Calu3 (cell line): ENCODE data around the gene EQTN. TPM values are rescaled to one million over a fixed set of nuclear protein-coding genes. Genes with fewer than 3 reads are reported as not detected.

Experiments
- BruUV-seq: library from RNA; stranded (reverse); fragments of 400-500 nt; replicated peaks from 2 replicates; lab custom pipeline; 2021; lab: Mats Ljungman, UMichigan
- CTCF ChIA-PET: fragments of 300-600 bp; sonication (Branson Sonifier 250); formaldehyde crosslinking; loops from one replicate; lab custom pipeline; 2022; ENCODE audit warnings: antibody characterized with exemption; lab: Charles Lee
- DNase-seq: peaks from one replicate; pipeline ENCODE4 v3.0.0; 2022
- H3K27ac Mint-ChIP-seq: one replicate; pipeline ENCODE4 v1.8.0; 2022; ENCODE audit warnings: mixed read lengths; ENCODE audit not compliant: unreplicated experiment
- H3K27me3 Mint-ChIP-seq: one replicate; pipeline ENCODE4 v1.8.0; 2022; ENCODE audit warnings: mixed read lengths; ENCODE audit not compliant: unreplicated experiment
- H3K36me3 Mint-ChIP-seq: one replicate; pipeline ENCODE4 v1.8.0; 2022; ENCODE audit warnings: mild to moderate bottlenecking, moderate library complexity, mixed read lengths; ENCODE audit not compliant: insufficient read depth, unreplicated experiment
- H3K4me1 Mint-ChIP-seq: one replicate; pipeline ENCODE4 v1.8.0; 2022; ENCODE audit warnings: mild to moderate bottlenecking, low read depth, mixed read lengths; ENCODE audit not compliant: unreplicated experiment
- H3K4me3 Mint-ChIP-seq: one replicate; pipeline ENCODE4 v1.8.0; 2022; ENCODE audit warnings: mild to moderate bottlenecking, low read depth, moderate library complexity, mixed read lengths; ENCODE audit not compliant: unreplicated experiment
- H3K9me3 Mint-ChIP-seq: one replicate; pipeline ENCODE4 v1.8.0; 2022; ENCODE audit warnings: low read depth, mixed read lengths; ENCODE audit not compliant: unreplicated experiment
- CTCF ChIP-seq: fragments of 200-600 bp; IDR thresholded peaks from one replicate; pipeline ENCODE4 v1.8.0; 2022; ENCODE audit warnings: antibody characterized with exemption; ENCODE audit not compliant: unreplicated experiment
- intact Hi-C: fragments of 100-400 bp; cut with micrococcal nuclease; formaldehyde crosslinking; loops from one replicate; pipeline ENCODE4 v1.10.0; 2022; ENCODE audit not compliant: unreplicated experiment
- total RNA-seq: library from RNA; stranded (reverse); gene quantifications from 2 replicates; pipeline ENCODE4 v1.2.3, GENCODE V29; 2022

Gene EQTN
- total RNA-seq, 1 experiment from 2014 or later = not detected

GRCh38 chr9:27337236-27337635 is 40.3 kb upstream of the EQTN start:
- Mint-ChIP-seq H3K36me3 (no peaks in the 10 kb centered on the region), H3K27ac (no peak overlapping the region), H3K9me3 (no peaks in the 10 kb centered on the region), H3K4me3 (no peak overlapping the region), H3K27me3 (no peaks in the 10 kb centered on the region), H3K4me1 (peaks cover 25% of the 10 kb centered on the region)
- no peak for TF ChIP-seq CTCF
- no TSS peak for BruUV-seq
- CTCF ChIA-PET = no interaction called here
- no peak for DNase-seq
- intact Hi-C loops = loop anchor here (5.0 kb wide), 1 partner anchor 35 kb away; no protein-coding TSS in a partner anchor

- Mint-ChIP-seq H3K9me3 (no peaks in the 10 kb centered on the region), H3K4me3 (no peak overlapping the region), H3K27me3 (no peaks in the 10 kb centered on the region), H3K27ac (no peak overlapping the region), H3K4me1 (peaks cover 25% of the 10 kb centered on the region), H3K36me3 (no peaks in the 10 kb centered on the region)
- intact Hi-C loops = loop anchor here (5.0 kb wide), 1 partner anchor 35 kb away; no protein-coding TSS in a partner anchor
- CTCF ChIA-PET = no interaction called here
- BruUV-seq = no TSS peak
- TF ChIP-seq CTCF = no peak
- no peak for DNase-seq
Observed at GRCh38 chr9:27336829-27337228, 39.9 kb upstream of the EQTN start.

- no peak for TF ChIP-seq CTCF
- CTCF ChIA-PET = no interaction called here
- DNase-seq = no peak
- no peak overlapping the region for H3K27ac Mint-ChIP-seq
- H3K9me3 Mint-ChIP-seq = no peaks in the 10 kb centered on the region
- no peaks in the 10 kb centered on the region for H3K27me3 Mint-ChIP-seq
- BruUV-seq = no TSS peak
- intact Hi-C loops = loop anchor here (5.0 kb wide), 1 partner anchor 36 kb away; no protein-coding TSS in a partner anchor
- no peak overlapping the region for H3K4me3 Mint-ChIP-seq
- H3K36me3 Mint-ChIP-seq = no peaks in the 10 kb centered on the region
- peaks cover 25% of the 10 kb centered on the region for H3K4me1 Mint-ChIP-seq
Observed at GRCh38 chr9:27336126-27336525, 39.2 kb upstream of the EQTN start.

GRCh38 chr9:27335075-27335474 is 38.1 kb upstream of the EQTN start:
- no TSS peak for BruUV-seq
- H3K27ac Mint-ChIP-seq = no peak overlapping the region
- intact Hi-C loops = loop anchor here (5.0 kb wide), 1 partner anchor 37 kb away; no protein-coding TSS in a partner anchor

More at GRCh38 chr9:27335075-27335474, 38.1 kb upstream of the EQTN start:
- Mint-ChIP-seq H3K4me1 (peaks cover 25% of the 10 kb centered on the region), H3K9me3 (no peaks in the 10 kb centered on the region), H3K27me3 (no peaks in the 10 kb centered on the region), H3K4me3 (no peak overlapping the region), H3K36me3 (no peaks in the 10 kb centered on the region)
- CTCF ChIA-PET = no interaction called here
- DNase-seq = no peak
- no peak for TF ChIP-seq CTCF
